ENCODE measurements around the gene SRF.

GRCh38 chr6:43220439-43220951 lies 49.4 kb downstream of the SRF start:
- TF ChIP-seq POLR2A (IDR thresholded peaks at IDR 0.05) (no peak), CTCF (IDR thresholded peaks at IDR 0.05) (no peak), EP300 (IDR thresholded peaks at IDR 0.05) (no peak)
